Neural cell (in vitro differentiated cells): ENCODE results near the gene ZNF688. TPM values are rescaled to one million over a fixed set of nuclear protein-coding genes. Genes with fewer than 3 reads are reported as not detected.

Experiments used
- H2AFZ ChIP-seq: fragments of 200-600, 300-800 bp; sonication (generic), shearing (Covaris generic); 2 replicates; pipeline ENCODE4 v1.6.0; 2014; ENCODE audit warnings: low read depth, mild to moderate bottlenecking, antibody characterized with exemption, low read length, moderate library complexity
- H3F3A ChIP-seq: fragments of 200-600 bp; shearing (Covaris generic); 2 replicates; pipeline ENCODE4 v1.6.1; 2016; ENCODE audit warnings: mild to moderate bottlenecking, moderate library complexity, mixed read lengths, antibody characterized with exemption, low read length; ENCODE audit not compliant: insufficient read depth, poor library complexity, severe bottlenecking
- H3K27ac ChIP-seq: fragments of 200-600, 300-800 bp; sonication (generic), shearing (Covaris generic); 2 replicates; pipeline ENCODE4 v1.5.1; 2014; ENCODE audit warnings: mild to moderate bottlenecking, low read length, moderate library complexity
- H3K27me3 ChIP-seq: fragments of 300-800, 200-600 bp; sonication (generic), shearing (Covaris generic); 2 replicates; pipeline ENCODE4 v1.6.0; 2014; ENCODE audit warnings: mild to moderate bottlenecking, low read depth, low read length, moderate library complexity; ENCODE audit not compliant: insufficient read depth
- H3K36me3 ChIP-seq: fragments of 300-800, 200-600 bp; sonication (generic), shearing (Covaris generic); 2 replicates; pipeline ENCODE4 v1.5.1; 2014; ENCODE audit warnings: mild to moderate bottlenecking, antibody characterized with exemption, low read length, moderate library complexity; ENCODE audit not compliant: insufficient read depth
- H3K4me2 ChIP-seq: fragments of 300-800, 200-600 bp; sonication (generic), shearing (Covaris generic); 2 replicates; pipeline ENCODE4 v1.6.0; 2014; ENCODE audit warnings: mild to moderate bottlenecking, low read length
- H3K4me3 ChIP-seq: fragments of 300-800, 200-600 bp; sonication (generic), shearing (Covaris generic); 2 replicates; pipeline ENCODE4 v1.5.1; 2014; ENCODE audit warnings: mild to moderate bottlenecking, low read length, moderate library complexity
- H3K79me2 ChIP-seq: fragments of 200-600 bp; shearing (Covaris generic); replicated peaks from 2 replicates; pipeline ENCODE4 v1.6.0; 2014; ENCODE audit warnings: mild to moderate bottlenecking, low read length, moderate library complexity; ENCODE audit not compliant: insufficient read depth
- H3K9ac ChIP-seq: fragments of 300-800, 200-600 bp; sonication (generic), shearing (Covaris generic); 2 replicates; pipeline ENCODE4 v1.6.1; 2016; ENCODE audit warnings: mild to moderate bottlenecking, low read length, mixed read lengths
- H3K9me2 ChIP-seq: fragments of 200-600 bp; shearing (Covaris generic); 2 replicates; pipeline ENCODE4 v1.6.1; 2016; ENCODE audit warnings: mild to moderate bottlenecking, low read length, mixed read lengths; ENCODE audit not compliant: insufficient read depth
- H3K9me3 ChIP-seq: fragments of 200-600, 300-800 bp; sonication (generic), shearing (Covaris generic); 2 replicates; pipeline ENCODE4 v1.6.1; 2016; ENCODE audit warnings: mild to moderate bottlenecking, mixed run types, low read length, moderate library complexity, mixed read lengths
- H4K20me1 ChIP-seq: fragments of 200-600 bp; shearing (Covaris generic); 2 replicates; pipeline ENCODE4 v1.6.1; 2016; ENCODE audit warnings: mild to moderate bottlenecking, mixed run types; ENCODE audit not compliant: insufficient read depth
- EP300 ChIP-seq: fragments of 450-650 bp; conservative IDR thresholded peaks from 2 replicates; pipeline ENCODE4 v1.6.1; 2014; ENCODE audit warnings: antibody characterized with exemption, mild to moderate bottlenecking, moderate library complexity; ENCODE audit not compliant: poor library complexity, severe bottlenecking
- EZH2 ChIP-seq: fragments of 200-600, 300-800 bp; shearing (Covaris generic), sonication (generic); IDR thresholded peaks from 2 replicates; pipeline ENCODE4 v1.6.1; 2014; ENCODE audit warnings: antibody characterized with exemption, low read length, borderline replicate concordance, mild to moderate bottlenecking; ENCODE audit not compliant: insufficient read depth, poor library complexity, severe bottlenecking
- MXI1 ChIP-seq: fragments of 450-650 bp; conservative IDR thresholded peaks from 2 replicates; pipeline ENCODE4 v1.6.1; 2014; ENCODE audit warnings: antibody characterized with exemption, mild to moderate bottlenecking; ENCODE audit not compliant: poor library complexity, severe bottlenecking
- POLR2AphosphoS5 ChIP-seq: IDR thresholded peaks from 2 replicates; pipeline ENCODE4 v1.6.1; 2012
- RAD21 ChIP-seq: fragments of 450-650 bp; conservative IDR thresholded peaks from 2 replicates; pipeline ENCODE4 v1.6.1; 2014; ENCODE audit warnings: antibody characterized with exemption, mild to moderate bottlenecking, moderate library complexity
- SMC3 ChIP-seq: fragments of 450-650 bp; conservative IDR thresholded peaks from 2 replicates; pipeline ENCODE4 v1.6.1; 2014; ENCODE audit warnings: antibody characterized with exemption, mild to moderate bottlenecking, moderate library complexity; ENCODE audit not compliant: poor library complexity
- TAF1 ChIP-seq: IDR thresholded peaks from 2 replicates; pipeline ENCODE4 v1.6.1; 2012; ENCODE audit warnings: low read depth
- polyA plus RNA-seq: library from polyadenylated mRNA; depleted of rRNA; stranded (reverse); fragments of >200 nt; gene quantifications from 2 replicates; pipeline ENCODE4 v1.2.3, GENCODE V29; 2014
- TF ChIP-seq, protein P1 (sequence below): fragments of 450-650 bp; IDR thresholded peaks from 2 replicates; pipeline ENCODE4 v1.5.1; 2014; ENCODE audit warnings: antibody characterized with exemption, mild to moderate bottlenecking, moderate library complexity; ENCODE audit not compliant: poor library complexity, severe bottlenecking
- TF ChIP-seq, protein P2 (sequence below): IDR thresholded peaks from 2 replicates; pipeline ENCODE4 v1.6.1; 2012; ENCODE audit warnings: borderline replicate concordance

ZNF688 gene
- polyA plus RNA-seq, 1 donor from 2014 or later = 28.4 TPM

DNA sequence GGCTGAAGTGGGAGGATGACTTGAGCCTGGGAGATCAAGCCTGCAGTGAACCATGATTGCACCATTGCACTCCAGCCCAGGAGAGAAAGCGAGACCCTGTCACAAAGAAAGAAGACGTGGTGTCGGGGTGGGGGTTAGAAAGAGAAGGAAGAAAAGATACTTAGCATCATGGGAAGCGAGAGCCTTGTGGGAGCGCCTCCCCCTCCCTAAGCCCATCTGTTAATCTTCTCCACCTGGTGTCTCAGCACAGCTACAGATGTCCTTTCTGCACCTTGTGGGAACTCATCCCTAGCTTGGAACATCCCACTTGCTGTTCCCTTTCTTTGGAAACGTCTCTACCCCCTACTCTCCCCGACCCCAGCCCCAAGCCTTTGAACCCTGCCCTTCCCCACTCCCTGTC, 6.0 kb downstream of the ZNF688 start:
- TF ChIP-seq TAF1 (no peak), MXI1 (no peak), RAD21 (no peak), EZH2 (no peak), POLR2AphosphoS5 (no peak), SMC3 (no peak), EP300 (no peak)
- TF ChIP-seq, protein P1, sequence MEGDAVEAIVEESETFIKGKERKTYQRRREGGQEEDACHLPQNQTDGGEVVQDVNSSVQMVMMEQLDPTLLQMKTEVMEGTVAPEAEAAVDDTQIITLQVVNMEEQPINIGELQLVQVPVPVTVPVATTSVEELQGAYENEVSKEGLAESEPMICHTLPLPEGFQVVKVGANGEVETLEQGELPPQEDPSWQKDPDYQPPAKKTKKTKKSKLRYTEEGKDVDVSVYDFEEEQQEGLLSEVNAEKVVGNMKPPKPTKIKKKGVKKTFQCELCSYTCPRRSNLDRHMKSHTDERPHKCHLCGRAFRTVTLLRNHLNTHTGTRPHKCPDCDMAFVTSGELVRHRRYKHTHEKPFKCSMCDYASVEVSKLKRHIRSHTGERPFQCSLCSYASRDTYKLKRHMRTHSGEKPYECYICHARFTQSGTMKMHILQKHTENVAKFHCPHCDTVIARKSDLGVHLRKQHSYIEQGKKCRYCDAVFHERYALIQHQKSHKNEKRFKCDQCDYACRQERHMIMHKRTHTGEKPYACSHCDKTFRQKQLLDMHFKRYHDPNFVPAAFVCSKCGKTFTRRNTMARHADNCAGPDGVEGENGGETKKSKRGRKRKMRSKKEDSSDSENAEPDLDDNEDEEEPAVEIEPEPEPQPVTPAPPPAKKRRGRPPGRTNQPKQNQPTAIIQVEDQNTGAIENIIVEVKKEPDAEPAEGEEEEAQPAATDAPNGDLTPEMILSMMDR = no peak
- TF ChIP-seq, protein P2, sequence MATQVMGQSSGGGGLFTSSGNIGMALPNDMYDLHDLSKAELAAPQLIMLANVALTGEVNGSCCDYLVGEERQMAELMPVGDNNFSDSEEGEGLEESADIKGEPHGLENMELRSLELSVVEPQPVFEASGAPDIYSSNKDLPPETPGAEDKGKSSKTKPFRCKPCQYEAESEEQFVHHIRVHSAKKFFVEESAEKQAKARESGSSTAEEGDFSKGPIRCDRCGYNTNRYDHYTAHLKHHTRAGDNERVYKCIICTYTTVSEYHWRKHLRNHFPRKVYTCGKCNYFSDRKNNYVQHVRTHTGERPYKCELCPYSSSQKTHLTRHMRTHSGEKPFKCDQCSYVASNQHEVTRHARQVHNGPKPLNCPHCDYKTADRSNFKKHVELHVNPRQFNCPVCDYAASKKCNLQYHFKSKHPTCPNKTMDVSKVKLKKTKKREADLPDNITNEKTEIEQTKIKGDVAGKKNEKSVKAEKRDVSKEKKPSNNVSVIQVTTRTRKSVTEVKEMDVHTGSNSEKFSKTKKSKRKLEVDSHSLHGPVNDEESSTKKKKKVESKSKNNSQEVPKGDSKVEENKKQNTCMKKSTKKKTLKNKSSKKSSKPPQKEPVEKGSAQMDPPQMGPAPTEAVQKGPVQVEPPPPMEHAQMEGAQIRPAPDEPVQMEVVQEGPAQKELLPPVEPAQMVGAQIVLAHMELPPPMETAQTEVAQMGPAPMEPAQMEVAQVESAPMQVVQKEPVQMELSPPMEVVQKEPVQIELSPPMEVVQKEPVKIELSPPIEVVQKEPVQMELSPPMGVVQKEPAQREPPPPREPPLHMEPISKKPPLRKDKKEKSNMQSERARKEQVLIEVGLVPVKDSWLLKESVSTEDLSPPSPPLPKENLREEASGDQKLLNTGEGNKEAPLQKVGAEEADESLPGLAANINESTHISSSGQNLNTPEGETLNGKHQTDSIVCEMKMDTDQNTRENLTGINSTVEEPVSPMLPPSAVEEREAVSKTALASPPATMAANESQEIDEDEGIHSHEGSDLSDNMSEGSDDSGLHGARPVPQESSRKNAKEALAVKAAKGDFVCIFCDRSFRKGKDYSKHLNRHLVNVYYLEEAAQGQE = no peak
- Histone ChIP-seq H3K36me3 (no peaks in the 10 kb centered on the region), H3K4me3 (no peak overlapping the region), H3K27me3 (no peaks in the 10 kb centered on the region), H3K79me2 (no peaks in the 10 kb centered on the region), H3K9me3 (no peaks in the 10 kb centered on the region), H3K9me2 (no peaks in the 10 kb centered on the region), H3K4me2 (no peak overlapping the region), H3F3A (peaks cover 4% of the 10 kb centered on the region), H2AFZ (no peak overlapping the region), H3K27ac (no peak overlapping the region), H3K9ac (no peak overlapping the region), H4K20me1 (no peaks in the 10 kb centered on the region)

DNA sequence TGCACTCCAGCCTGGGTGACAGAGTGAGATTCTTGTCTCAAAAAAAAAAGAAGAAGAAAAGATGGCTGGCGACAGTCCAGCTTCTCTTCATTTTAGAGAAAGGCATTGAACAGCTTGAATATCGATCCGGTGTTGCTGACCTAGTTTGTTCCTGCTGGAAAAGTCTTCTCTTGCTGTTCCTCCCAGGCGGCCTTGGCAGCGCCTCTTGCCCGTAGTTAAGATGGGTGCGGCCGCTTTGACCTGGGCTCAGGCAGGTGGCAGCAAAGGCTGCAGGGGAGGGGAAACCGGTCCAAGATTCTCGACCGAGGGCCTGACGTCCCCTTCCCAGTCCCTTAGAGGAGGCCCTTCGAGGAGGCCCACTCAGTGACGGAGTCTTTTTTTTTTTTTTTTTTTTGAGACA, 9.5 kb downstream of the ZNF688 start:
- TF ChIP-seq POLR2AphosphoS5 (no peak), EZH2 (no peak), EP300 (no peak), SMC3 (no peak), MXI1 (no peak), TAF1 (no peak), RAD21 (no peak)
- TF ChIP-seq, protein P2 = no peak
- TF ChIP-seq, protein P1 = no peak
- H3K79me2 ChIP-seq = no peaks in the 10 kb centered on the region
- no peaks in the 10 kb centered on the region for H3K36me3 ChIP-seq
- H2AFZ ChIP-seq = no peak overlapping the region
- H3K9me3 ChIP-seq = no peaks in the 10 kb centered on the region
- H3K9me2 ChIP-seq = no peaks in the 10 kb centered on the region
- H3K27ac ChIP-seq = no peak overlapping the region
- H3F3A ChIP-seq = no peaks in the 10 kb centered on the region
- H3K4me2 ChIP-seq = no peak overlapping the region
- H3K27me3 ChIP-seq = no peaks in the 10 kb centered on the region
- no peak overlapping the region for H3K4me3 ChIP-seq
- H4K20me1 ChIP-seq = no peaks in the 10 kb centered on the region
- no peak overlapping the region for H3K9ac ChIP-seq
